ENCODE measurements around the gene ZNF263. TPM values are rescaled to one million over a fixed set of nuclear protein-coding genes. Genes with fewer than 3 reads are reported as not detected.

Gene ZNF263
- total and polyA plus RNA-seq, 4 donors = 13.4 to 48.4 (median 25.6) TPM

DNA sequence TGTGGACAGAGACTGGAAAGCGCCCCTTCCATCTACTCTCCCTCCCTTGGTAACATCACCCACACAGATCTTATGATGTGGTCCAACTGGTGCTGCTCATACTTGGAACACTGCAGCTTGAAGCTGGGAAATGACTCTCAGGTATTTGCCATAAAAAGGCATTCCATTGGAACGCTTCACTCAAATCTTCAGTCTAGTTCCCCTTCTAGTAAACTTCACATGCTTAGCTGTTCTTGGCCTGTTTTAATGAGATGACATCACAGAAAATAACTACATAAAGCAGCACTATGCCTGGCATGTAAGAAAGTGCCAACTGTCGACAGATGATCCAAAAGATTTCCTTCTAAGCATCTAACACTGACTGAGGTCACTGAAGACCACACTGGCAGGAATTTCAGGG is 9.3 kb downstream of the ZNF263 start:
- Histone ChIP-seq H3K27ac (ENCODE audit: low read depth in 1 of 2, low read length in 1 of 2) (no peak overlapping the region), H3K4me1 (ENCODE audit: control insufficient read depth in 5 of 5, insufficient read depth in 5 of 5, low read length in 5 of 5) (no peaks in the 10 kb centered on the region), H3K9ac (ENCODE audit: insufficient read depth in 1 of 2, low read length in 2 of 2) (no peak overlapping the region), H3K27me3 (ENCODE audit: control insufficient read depth in 3 of 3, insufficient read depth in 3 of 3, low read length in 2 of 3) (no peaks in the 10 kb centered on the region), H3K4me3 (no peak overlapping the region), H3K9me3 (ENCODE audit: control insufficient read depth in 4 of 4, insufficient read depth in 3 of 4, low read length in 3 of 4) (peaks cover 0 to 64% (median 53%) of the 10 kb centered on the region in 4 donors), H3K36me3 (ENCODE audit: control insufficient read depth in 4 of 4, insufficient read depth in 4 of 4, low read length in 4 of 4) (peaks cover 35 to 53% (median 45%) of the 10 kb centered on the region in 4 donors)
- TF ChIP-seq CTCF (IDR thresholded peaks at IDR 0.05; ENCODE audit: control extremely low read depth, extremely low read depth) = no peak
- ATAC-seq (ENCODE audit: insufficient read depth, low FRiP score) (no peak), DNase-seq (no peak)
- 98% methylated on average over 3 of the region's 3 CpGs for WGBS, 2 donors

DNA sequence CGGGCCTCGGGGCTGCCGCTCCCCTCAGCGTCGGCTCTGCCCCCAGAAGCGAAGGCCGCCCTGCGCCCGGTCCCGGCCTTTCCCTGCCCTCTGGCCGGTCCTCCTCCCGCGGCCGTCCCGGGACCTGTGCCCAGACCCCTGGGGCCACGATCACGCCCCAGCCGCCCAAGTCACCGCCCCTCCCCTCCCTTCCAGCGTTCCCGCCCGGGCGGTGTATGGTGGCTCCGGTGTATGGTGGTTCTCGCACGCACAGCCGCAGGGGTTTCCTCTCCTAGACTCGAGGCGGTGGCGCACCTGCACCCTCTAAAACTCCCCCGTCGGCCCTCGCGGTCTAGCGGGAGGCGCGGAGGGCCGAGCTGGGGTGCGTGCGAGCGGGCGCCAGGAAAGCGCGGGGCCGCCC is 11.9 kb downstream of the ZNF263 start:
- no peaks in the 10 kb centered on the region for H3K27me3 ChIP-seq (ENCODE audit: control insufficient read depth in 3 of 3, insufficient read depth in 3 of 3, low read length in 2 of 3)
- no peak for TF ChIP-seq CTCF (IDR thresholded peaks at IDR 0.05; ENCODE audit: control extremely low read depth, extremely low read depth)
- ATAC-seq (ENCODE audit: insufficient read depth, low FRiP score) = no peak
- peaks cover 0 to 58% (median 39%) of the 10 kb centered on the region in 4 donors for H3K9me3 ChIP-seq (ENCODE audit: control insufficient read depth in 4 of 4, insufficient read depth in 3 of 4, low read length in 3 of 4)
- no peak overlapping the region for H3K4me3 ChIP-seq
- no peak overlapping the region for H3K27ac ChIP-seq (ENCODE audit: low read depth in 1 of 2, low read length in 1 of 2)
- WGBS, 2 donors = 38 to 43% methylated on average over 41 to 45 of the region's 45 CpGs
- no peak for DNase-seq
- H3K36me3 ChIP-seq (ENCODE audit: control insufficient read depth in 4 of 4, insufficient read depth in 4 of 4, low read length in 4 of 4) = peaks cover 21 to 43% (median 33%) of the 10 kb centered on the region in 4 donors
- no peak overlapping the region for H3K9ac ChIP-seq (ENCODE audit: insufficient read depth in 1 of 2, low read length in 2 of 2)
- no peaks in the 10 kb centered on the region for H3K4me1 ChIP-seq (ENCODE audit: control insufficient read depth in 5 of 5, insufficient read depth in 5 of 5, low read length in 5 of 5)

DNA sequence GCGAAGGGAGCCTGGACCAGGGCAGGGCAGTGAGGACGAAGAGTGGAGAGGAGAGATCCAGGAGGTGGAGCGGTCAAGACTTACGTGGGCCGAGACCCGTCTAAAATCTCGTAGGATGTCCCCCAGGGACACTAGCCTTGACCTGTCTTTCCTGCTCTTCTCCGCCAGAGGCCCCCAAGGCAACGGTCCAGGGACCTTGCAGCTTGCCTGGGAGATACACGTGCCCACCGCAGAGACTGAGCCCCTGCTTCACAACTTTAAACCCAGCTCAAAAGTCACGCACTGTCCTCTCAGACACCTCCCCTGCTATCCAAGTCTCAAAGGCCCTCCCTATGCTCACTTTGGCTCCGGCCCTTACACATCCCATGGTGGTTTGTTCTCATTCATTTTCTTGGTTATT is 12.5 kb downstream of the ZNF263 start:
- Histone ChIP-seq H3K27ac (ENCODE audit: low read depth in 1 of 2, low read length in 1 of 2) (no peak overlapping the region), H3K9me3 (ENCODE audit: control insufficient read depth in 4 of 4, insufficient read depth in 3 of 4, low read length in 3 of 4) (peaks cover 0 to 58% (median 35%) of the 10 kb centered on the region in 4 donors), H3K4me3 (no peak overlapping the region), H3K4me1 (ENCODE audit: control insufficient read depth in 5 of 5, insufficient read depth in 5 of 5, low read length in 5 of 5) (no peaks in the 10 kb centered on the region), H3K9ac (ENCODE audit: insufficient read depth in 1 of 2, low read length in 2 of 2) (no peak overlapping the region), H3K27me3 (ENCODE audit: control insufficient read depth in 3 of 3, insufficient read depth in 3 of 3, low read length in 2 of 3) (no peaks in the 10 kb centered on the region), H3K36me3 (ENCODE audit: control insufficient read depth in 4 of 4, insufficient read depth in 4 of 4, low read length in 4 of 4) (peaks cover 15 to 40% (median 30%) of the 10 kb centered on the region in 4 donors)
- DNase-seq (no peak), ATAC-seq (ENCODE audit: insufficient read depth, low FRiP score) (no peak)
- TF ChIP-seq CTCF (IDR thresholded peaks at IDR 0.05; ENCODE audit: control extremely low read depth, extremely low read depth) = no peak
- WGBS, 2 donors = 75 to 78% methylated on average over 13 of the region's 13 CpGs

DNA sequence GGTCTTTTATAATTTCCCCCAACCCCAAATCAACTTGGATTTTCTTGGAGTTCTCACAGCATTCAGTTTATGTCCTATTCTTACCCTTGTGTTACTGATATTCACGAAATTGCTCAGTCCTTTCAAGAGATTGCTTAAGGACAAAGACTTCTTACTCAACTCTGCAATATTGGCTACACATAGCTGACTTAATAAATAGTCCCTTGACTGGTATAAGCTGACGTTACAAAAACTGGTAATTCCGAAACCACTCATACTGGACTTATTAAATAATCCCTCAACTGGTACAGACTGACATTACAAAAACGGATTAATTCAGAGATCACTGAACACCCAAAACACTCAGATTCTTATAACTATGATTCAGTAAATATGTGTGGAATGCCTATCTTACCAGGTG is 21.1 kb downstream of the ZNF263 start:
- ATAC-seq (ENCODE audit: insufficient read depth, low FRiP score) (no peak), DNase-seq (no peak)
- Histone ChIP-seq H3K9ac (ENCODE audit: insufficient read depth in 1 of 2, low read length in 2 of 2) (no peak overlapping the region), H3K27me3 (ENCODE audit: control insufficient read depth in 3 of 3, insufficient read depth in 3 of 3, low read length in 2 of 3) (no peaks in the 10 kb centered on the region), H3K4me3 (no peak overlapping the region), H3K27ac (ENCODE audit: low read depth in 1 of 2, low read length in 1 of 2) (peak overlapping the region in 1 of 2 donors; percentile 92), H3K36me3 (ENCODE audit: control insufficient read depth in 4 of 4, insufficient read depth in 4 of 4, low read length in 4 of 4) (peaks cover 11 to 48% (median 35%) of the 10 kb centered on the region in 4 donors), H3K9me3 (ENCODE audit: control insufficient read depth in 4 of 4, insufficient read depth in 3 of 4, low read length in 3 of 4) (peaks cover 2 to 59% (median 33%) of the 10 kb centered on the region in 4 donors), H3K4me1 (ENCODE audit: control insufficient read depth in 5 of 5, insufficient read depth in 5 of 5, low read length in 5 of 5) (peaks cover 0 to 9% (median 0%) of the 10 kb centered on the region in 5 donors)
- 69 to 75% methylated on average over 4 of the region's 4 CpGs for WGBS, 2 donors
- no peak for TF ChIP-seq CTCF (IDR thresholded peaks at IDR 0.05; ENCODE audit: control extremely low read depth, extremely low read depth)
